GM10248 (cell line): ENCODE results near the gene FUOM.

Experiments used
- CTCF ChIA-PET: fragments of 300-600 bp; sonication (Branson Sonifier 250); formaldehyde crosslinking; extraction: SDS; loops from one replicate; lab custom pipeline; 2021; ENCODE audit warnings: antibody characterized with exemption; lab: Yijun Ruan, JAX
- POLR2A ChIA-PET: fragments of 350-650 bp; sonication (Branson Sonifier 250); formaldehyde crosslinking; extraction: SDS; loops from one replicate; lab custom pipeline; 2020; ENCODE audit warnings: antibody characterized with exemption; lab: Yijun Ruan, JAX
- DNase-seq: peaks from one replicate; pipeline ENCODE4 v3.0.0; 2012; ENCODE audit errors: extremely low spot score
- CTCF ChIP-seq: IDR thresholded peaks from 2 replicates; pipeline ENCODE4 v1.5.1; 2012; ENCODE audit warnings: mild to moderate bottlenecking, low read depth; ENCODE audit errors: extremely low read depth, missing control alignments, control extremely low read depth

Gene FUOM

GRCh38 chr10:133336118-133336576 is 21.7 kb downstream of the FUOM start:
- ChIA-PET POLR2A (no interaction called here), CTCF (no interaction called here)
- TF ChIP-seq CTCF: no peak
- DNase-seq: no peak

- ChIA-PET CTCF (no interaction called here), POLR2A (no interaction called here)
- no peak for TF ChIP-seq CTCF
- DNase-seq: peak; percentile 67
Measured at GRCh38 chr10:133335246-133336117, 22.3 kb downstream of the FUOM start.

DNA sequence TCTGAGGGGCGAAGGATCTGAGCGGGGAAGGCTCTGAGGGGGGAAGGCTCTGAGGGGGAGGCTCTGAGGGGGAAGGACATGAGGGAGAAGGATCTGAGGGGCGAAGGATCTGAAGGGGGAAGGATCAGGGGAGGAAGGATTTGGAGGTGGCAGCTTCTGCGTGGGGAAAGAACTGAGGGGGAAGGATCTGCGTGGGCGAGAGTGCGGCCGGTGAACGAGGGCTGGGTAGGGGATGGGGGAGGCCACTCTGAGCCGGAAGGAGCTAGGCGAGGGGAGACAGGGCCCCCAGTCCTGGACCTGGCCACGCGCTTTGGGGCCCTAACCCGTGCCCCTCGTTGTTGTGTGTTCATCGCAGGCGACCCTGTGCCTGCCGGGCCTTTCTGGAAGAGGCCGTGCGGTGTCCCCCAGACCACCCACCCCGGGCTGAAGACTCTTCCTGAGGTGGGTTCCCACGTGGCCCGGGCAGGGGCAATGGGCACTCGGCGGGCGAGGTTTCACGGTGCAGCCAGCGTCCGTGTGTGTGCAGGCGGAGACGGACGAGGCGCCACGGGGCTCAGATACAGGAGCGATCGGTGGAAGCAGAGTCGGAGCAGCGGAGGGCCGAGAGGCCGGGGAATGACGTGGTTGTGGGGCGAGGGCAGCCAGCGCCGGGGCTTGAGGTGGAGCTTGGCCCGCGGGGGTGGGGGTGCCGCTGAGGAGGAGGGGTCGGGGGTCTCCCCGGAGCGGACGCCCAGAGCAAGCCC is 23.1 kb downstream of the FUOM start:
- CTCF ChIA-PET: no interaction called here
- no peak for DNase-seq
- POLR2A ChIA-PET: no interaction called here
- no peak for TF ChIP-seq CTCF

DNA sequence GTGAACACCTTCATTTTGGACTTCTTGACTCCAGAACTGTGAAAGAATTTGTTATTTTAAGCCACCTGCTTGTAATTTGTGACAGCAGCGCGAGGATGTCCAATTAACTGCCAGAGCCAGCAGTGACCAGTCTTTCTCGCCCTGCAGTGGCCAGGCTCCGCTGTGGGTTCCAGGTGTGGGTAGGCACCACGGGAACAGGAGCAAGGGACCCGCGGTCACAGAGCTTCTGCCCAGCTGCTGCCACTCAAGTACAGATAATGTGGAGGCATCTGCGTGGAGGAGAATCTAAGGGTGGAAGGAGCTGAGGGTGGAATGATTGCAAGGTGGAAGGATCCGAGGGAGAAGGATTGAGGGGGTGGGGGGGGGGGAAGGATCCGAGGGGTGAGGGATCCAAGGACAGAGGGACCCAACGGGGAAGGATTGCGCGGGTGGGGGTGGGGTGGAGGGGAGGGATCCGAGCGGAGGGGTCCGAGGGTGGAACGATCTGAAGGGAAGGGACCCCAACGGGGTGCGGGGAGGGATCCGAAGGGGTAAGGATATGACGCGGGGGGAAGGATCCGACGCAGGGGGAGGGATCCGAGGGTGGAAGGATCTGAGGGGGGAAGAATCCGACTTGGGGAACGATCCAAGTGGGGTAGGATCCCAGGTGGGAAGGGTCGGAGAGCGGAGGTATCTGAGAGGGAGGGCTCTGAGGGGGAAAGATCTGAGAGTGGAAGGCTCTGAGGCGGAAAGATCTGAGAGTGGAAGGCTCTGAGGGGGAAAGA is 24.7 kb downstream of the FUOM start:
- POLR2A ChIA-PET: no interaction called here
- TF ChIP-seq CTCF: no peak
- no peak for DNase-seq
- CTCF ChIA-PET: interaction anchor here (2.6 kb wide), 1 partner anchor 19 kb away, joined by 6 read pairs; no protein-coding TSS in a partner anchor

DNA sequence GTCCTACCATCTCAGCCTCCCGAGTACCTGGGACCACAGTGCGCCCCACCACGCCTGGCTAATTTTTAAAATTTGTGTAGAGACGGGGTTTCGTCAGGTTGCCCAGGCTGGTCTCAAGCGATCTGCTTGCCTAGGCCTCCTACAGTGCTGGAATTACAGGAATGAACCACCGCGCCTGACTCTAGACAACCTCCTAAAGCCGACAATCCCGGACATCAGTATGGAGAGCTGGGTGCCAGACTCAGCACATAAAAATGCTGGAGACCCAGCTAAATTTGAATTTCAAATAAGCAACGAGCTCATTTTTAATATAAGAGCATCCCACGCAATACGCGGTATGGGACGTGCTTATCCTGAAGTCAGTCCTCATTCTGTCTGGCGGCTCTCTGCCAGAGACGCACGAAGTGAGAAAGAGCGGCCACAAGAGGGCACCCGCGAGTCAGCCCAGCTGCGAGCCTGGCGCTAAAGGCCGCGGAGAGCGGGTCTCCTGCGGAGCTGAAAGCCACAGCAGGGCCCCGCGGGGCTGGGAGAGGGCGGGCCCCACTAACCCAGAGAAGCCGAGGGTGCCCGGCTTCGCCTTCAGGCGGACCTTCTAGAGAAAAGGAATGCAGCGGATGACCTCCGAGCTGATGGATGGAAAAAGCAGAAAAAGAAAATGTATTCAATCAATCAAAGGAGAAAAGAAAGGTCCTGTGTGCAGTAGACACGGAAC is 28.2 kb downstream of the FUOM start:
- TF ChIP-seq CTCF: peak; percentile 95
- POLR2A ChIA-PET: no interaction called here
- CTCF ChIA-PET: interaction anchor here (0.7 to 3.6 kb wide), 45 partner anchors 10 to 675 kb away, joined by 3 to 44 read pairs (median 5); partner anchors contain the start of genes FUOM and PRAP1
- DNase-seq: peak; percentile 87
